ENCODE results near the gene STK39.

STK39 gene

GRCh38 chr2:168215813-168216212, 31.6 kb downstream of the STK39 start:
- H3K36me3 ChIP-seq (ENCODE audit: control insufficient read depth, insufficient read depth, low read length) = no peaks in the 10 kb centered on the region
- no peaks in the 10 kb centered on the region for H3K27me3 ChIP-seq (ENCODE audit: control insufficient read depth, insufficient read depth, low read length)
- H2AFZ ChIP-seq = no peak overlapping the region
- no peak overlapping the region for H3K9ac ChIP-seq
- no peak overlapping the region for H3K4me2 ChIP-seq (ENCODE audit: low read length)
- TF ChIP-seq CTCF (IDR thresholded peaks at IDR 0.05) = no peak
- H3K4me3 ChIP-seq (ENCODE audit: low read depth, low read length) = no peak overlapping the region
- H3K9me3 ChIP-seq (ENCODE audit: control insufficient read depth, low read length) = no peaks in the 10 kb centered on the region
- peaks cover 40% of the 10 kb centered on the region for H3K79me2 ChIP-seq
- H3K4me1 ChIP-seq = peaks cover 12% of the 10 kb centered on the region
- H3K27ac ChIP-seq = no peak overlapping the region

- H2AFZ ChIP-seq = no peak overlapping the region
- H3K27ac ChIP-seq = no peak overlapping the region
- H3K4me1 ChIP-seq = peaks cover 12% of the 10 kb centered on the region
- H3K9ac ChIP-seq = no peak overlapping the region
- H3K4me2 ChIP-seq (ENCODE audit: low read length) = no peak overlapping the region
- no peaks in the 10 kb centered on the region for H3K9me3 ChIP-seq (ENCODE audit: control insufficient read depth, low read length)
- H3K36me3 ChIP-seq (ENCODE audit: control insufficient read depth, insufficient read depth, low read length) = no peaks in the 10 kb centered on the region
- TF ChIP-seq CTCF (IDR thresholded peaks at IDR 0.05) = no peak
- H3K27me3 ChIP-seq (ENCODE audit: control insufficient read depth, insufficient read depth, low read length) = no peaks in the 10 kb centered on the region
- H3K79me2 ChIP-seq = peaks cover 38% of the 10 kb centered on the region
- H3K4me3 ChIP-seq (ENCODE audit: low read depth, low read length) = no peak overlapping the region
These were observed 34.5 kb downstream of the STK39 start for GRCh38 chr2:168212866-168213265.

- H3K9ac ChIP-seq = no peak overlapping the region
- H3K79me2 ChIP-seq = peaks cover 36% of the 10 kb centered on the region
- peaks cover 12% of the 10 kb centered on the region for H3K4me1 ChIP-seq
- TF ChIP-seq CTCF (IDR thresholded peaks at IDR 0.05) = no peak
- no peaks in the 10 kb centered on the region for H3K36me3 ChIP-seq (ENCODE audit: control insufficient read depth, insufficient read depth, low read length)
- no peak overlapping the region for H3K4me3 ChIP-seq (ENCODE audit: low read depth, low read length)
- no peak overlapping the region for H2AFZ ChIP-seq
- no peak overlapping the region for H3K4me2 ChIP-seq (ENCODE audit: low read length)
- no peaks in the 10 kb centered on the region for H3K27me3 ChIP-seq (ENCODE audit: control insufficient read depth, insufficient read depth, low read length)
- no peaks in the 10 kb centered on the region for H3K9me3 ChIP-seq (ENCODE audit: control insufficient read depth, low read length)
- no peak overlapping the region for H3K27ac ChIP-seq
These were observed 35.2 kb downstream of the STK39 start for GRCh38 chr2:168212167-168212566.

GRCh38 chr2:168211664-168212163, 35.7 kb downstream of the STK39 start:
- Histone ChIP-seq H3K9me3 (ENCODE audit: control insufficient read depth, low read length) (no peaks in the 10 kb centered on the region), H3K4me1 (peaks cover 12% of the 10 kb centered on the region), H3K36me3 (ENCODE audit: control insufficient read depth, insufficient read depth, low read length) (no peaks in the 10 kb centered on the region), H3K4me3 (ENCODE audit: low read depth, low read length) (no peak overlapping the region), H3K4me2 (ENCODE audit: low read length) (no peak overlapping the region), H3K27ac (no peak overlapping the region), H2AFZ (no peak overlapping the region), H3K27me3 (ENCODE audit: control insufficient read depth, insufficient read depth, low read length) (no peaks in the 10 kb centered on the region), H3K79me2 (peaks cover 35% of the 10 kb centered on the region), H3K9ac (no peak overlapping the region)
- no peak for TF ChIP-seq CTCF (IDR thresholded peaks at IDR 0.05)

- no peaks in the 10 kb centered on the region for H3K36me3 ChIP-seq (ENCODE audit: control insufficient read depth, insufficient read depth, low read length)
- H3K9me3 ChIP-seq (ENCODE audit: control insufficient read depth, low read length) = no peaks in the 10 kb centered on the region
- TF ChIP-seq CTCF (IDR thresholded peaks at IDR 0.05) = no peak
- H3K9ac ChIP-seq = no peak overlapping the region
- peaks cover 12% of the 10 kb centered on the region for H3K4me1 ChIP-seq
- no peak overlapping the region for H3K4me3 ChIP-seq (ENCODE audit: low read depth, low read length)
- H2AFZ ChIP-seq = no peak overlapping the region
- H3K79me2 ChIP-seq = peaks cover 29% of the 10 kb centered on the region
- no peak overlapping the region for H3K4me2 ChIP-seq (ENCODE audit: low read length)
- H3K27ac ChIP-seq = no peak overlapping the region
- H3K27me3 ChIP-seq (ENCODE audit: control insufficient read depth, insufficient read depth, low read length) = no peaks in the 10 kb centered on the region
These were observed 36.4 kb downstream of the STK39 start for GRCh38 chr2:168210895-168211570.

Data from parathyroid adenoma (tissue), 2 donors.